Cardiac muscle cell (in vitro differentiated cells and primary cell): ENCODE results near the gene TXK. TPM values are rescaled to one million over a fixed set of nuclear protein-coding genes. Genes with fewer than 3 reads are reported as not detected.

Source experiments
- DNase-seq, 2 donors: peaks; one replicate each; pipeline versions ENCODE4 v3.0.0 to v3.0.0-alpha.2; 2010 to 2017; ENCODE audit warnings: low read depth in 1 of 2, low spot score in 1 of 2
- H3K27ac ChIP-seq: fragments of 200-600 bp; sonication (generic); 2 replicates; pipeline ENCODE4 v1.5.1; 2016
- H3K27me3 ChIP-seq: fragments of 200-600 bp; sonication (generic); 2 replicates; pipeline ENCODE4 v1.6.0; 2016; ENCODE audit warnings: control low read depth
- H3K36me3 ChIP-seq: fragments of 200-600 bp; sonication (generic); 2 replicates; pipeline ENCODE4 v1.5.1; 2016; ENCODE audit warnings: control low read depth
- H3K4me1 ChIP-seq: fragments of 200-600 bp; sonication (generic); 2 replicates; pipeline ENCODE4 v1.8.1; 2017; ENCODE audit warnings: low read depth, mild to moderate bottlenecking, mixed run types
- H3K4me3 ChIP-seq: fragments of 200-600 bp; sonication (generic); 2 replicates; pipeline ENCODE4 v1.5.1; 2016; ENCODE audit warnings: mild to moderate bottlenecking
- H3K9me3 ChIP-seq: fragments of 200-600 bp; sonication (generic); 2 replicates; pipeline ENCODE4 v1.5.1; 2017; ENCODE audit warnings: low read depth, mild to moderate bottlenecking, control low read depth
- CTCF ChIP-seq: IDR thresholded peaks from 2 replicates; pipeline ENCODE4 v1.5.1; 2012; ENCODE audit warnings: low read depth, mild to moderate bottlenecking, low read length
- polyA plus RNA-seq: library from polyadenylated mRNA; unstranded; fragments of >200 nt; fragmentation: Nextera tagmentation; extraction: Ambion mirVana; gene quantifications from 2 replicates; pipeline ENCODE4 v1.2.1, GENCODE V29; 2016
- total RNA-seq: library from RNA; depleted of rRNA; stranded (reverse); fragments of >200 nt; gene quantifications from 2 replicates; pipeline ENCODE4 v1.2.3, GENCODE V29; 2016

The TXK gene
- total and polyA plus RNA-seq, 2 experiments from 2014 or later, result 0.83 to 0.93 TPM

GRCh38 chr4:48065587-48066052 is 68.4 kb downstream of the TXK start:
- Histone ChIP-seq H3K36me3 (no peaks in the 10 kb centered on the region), H3K4me1 (no peaks in the 10 kb centered on the region), H3K27me3 (no peaks in the 10 kb centered on the region), H3K4me3 (no peak overlapping the region), H3K9me3 (no peaks in the 10 kb centered on the region), H3K27ac (no peak overlapping the region)
- DNase-seq, result no peak
- no peak for TF ChIP-seq CTCF

GRCh38 chr4:48064349-48064748 is 69.7 kb downstream of the TXK start:
- TF ChIP-seq CTCF, result no peak
- DNase-seq, result no peak
- Histone ChIP-seq H3K27me3 (no peaks in the 10 kb centered on the region), H3K27ac (no peak overlapping the region), H3K36me3 (no peaks in the 10 kb centered on the region), H3K4me1 (no peaks in the 10 kb centered on the region), H3K4me3 (no peak overlapping the region), H3K9me3 (no peaks in the 10 kb centered on the region)

- Histone ChIP-seq H3K4me3 (no peak overlapping the region), H3K27ac (no peak overlapping the region), H3K27me3 (no peaks in the 10 kb centered on the region), H3K4me1 (no peaks in the 10 kb centered on the region), H3K9me3 (no peaks in the 10 kb centered on the region), H3K36me3 (no peaks in the 10 kb centered on the region)
- no peak for DNase-seq
- TF ChIP-seq CTCF, result no peak
These were observed 75.2 kb downstream of the TXK start for GRCh38 chr4:48058617-48059530.

GRCh38 chr4:48051078-48051477 is 83.0 kb downstream of the TXK start:
- no peaks in the 10 kb centered on the region for H3K36me3 ChIP-seq
- H3K27me3 ChIP-seq, result no peaks in the 10 kb centered on the region
- peaks cover 12% of the 10 kb centered on the region for H3K4me1 ChIP-seq

GRCh38 chr4:48049483-48049882 is 84.6 kb downstream of the TXK start:
- no peak for DNase-seq
- Histone ChIP-seq H3K27ac (no peak overlapping the region), H3K9me3 (no peaks in the 10 kb centered on the region), H3K27me3 (no peaks in the 10 kb centered on the region), H3K36me3 (no peaks in the 10 kb centered on the region), H3K4me1 (peaks cover 12% of the 10 kb centered on the region), H3K4me3 (no peak overlapping the region)
- TF ChIP-seq CTCF, result no peak

More at GRCh38 chr4:48051078-48051477, 83.0 kb downstream of the TXK start:
- no peak overlapping the region for H3K27ac ChIP-seq
- no peaks in the 10 kb centered on the region for H3K9me3 ChIP-seq
- no peak for TF ChIP-seq CTCF
- H3K4me3 ChIP-seq, result no peak overlapping the region
- DNase-seq, result no peak
